Spleen (tissue), 7 donors: Measurements from ENCODE around the gene TXNRD2.

ENCODE experiments used
- CTCF ChIP-seq, 11 experiments: fragments of 200-600 bp in 7 of 11; fragments of 450-650 bp in 4 of 11; sonication (generic) in 4 of 11; IDR thresholded peaks in 8 of 11; conservative IDR thresholded peaks in 3 of 11; 1 replicate in 7 of 11; 2 replicates in 4 of 11; pipeline versions ENCODE4 v1.4.0 to v1.8.0; 2016 to 2021; ENCODE audit warnings: antibody characterized with exemption in 11 of 11, inconsistent platforms in 4 of 11, mild to moderate bottlenecking in 1 of 11
- POLR2AphosphoS5 ChIP-seq, 3 donors: sonication (generic); formaldehyde crosslinking; IDR thresholded peaks; one replicate each; pipeline ENCODE4 v1.5.1; 2017; ENCODE audit warnings: antibody characterized with exemption in 3 of 3
- donor health status: DM: no; HTN: no; CAD: no; lungs with moderate emphysema.
- donor health status: DM: no; HTN: no; CAD: no.
- donor health status: DM: no; HTN: no; CAD: no.

DNA sequence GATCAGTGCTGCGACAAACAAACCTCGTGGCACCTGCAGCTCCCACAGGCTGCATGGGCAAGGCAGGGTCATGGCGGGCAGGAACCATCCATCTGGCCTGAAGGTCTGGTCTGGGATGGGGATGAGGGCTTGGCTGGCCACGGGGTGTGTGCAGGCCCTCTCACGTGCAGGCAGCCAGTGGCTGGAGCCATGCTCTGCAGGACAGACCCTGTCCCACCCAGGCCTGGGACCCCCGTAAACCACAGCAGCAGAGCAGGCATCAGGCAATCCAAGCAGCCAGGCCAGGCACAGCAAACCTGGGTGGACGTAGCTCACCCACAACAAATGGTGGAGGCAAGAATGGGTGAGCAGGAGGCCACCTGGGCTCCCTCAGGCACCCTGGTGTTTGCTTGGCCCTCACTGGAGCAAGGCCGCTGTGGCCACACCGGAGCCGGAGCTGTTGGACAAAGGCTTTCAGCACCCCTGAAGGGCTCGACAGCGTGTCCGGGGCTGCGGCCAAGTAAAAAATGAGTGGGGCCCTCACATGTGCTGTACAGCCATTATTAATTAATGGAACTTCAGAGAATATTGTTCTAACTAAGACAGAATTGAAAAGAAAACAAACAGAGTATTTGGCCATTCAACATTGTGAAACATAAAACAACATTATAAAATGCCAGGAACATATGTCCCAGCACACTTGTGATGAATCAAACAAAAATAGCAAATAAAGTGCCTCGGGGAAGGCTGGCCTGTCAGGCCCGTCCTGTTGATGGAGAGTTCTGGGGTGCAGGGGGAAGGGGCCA lies 63.0 kb downstream of the TXNRD2 start:
- TF ChIP-seq CTCF (IDR thresholded peaks at IDR 0.05 in 8 of 11, conservative IDR thresholded peaks at IDR 0.05 in 3 of 11) (no peak), POLR2AphosphoS5 (IDR thresholded peaks at IDR 0.05) (no peak)
